Loucy (cell line): ENCODE data around the gene PHPT1.
"Not testable (repeated sequence)": the region's sequence is repeated elsewhere in the genome, so short reads cannot be mapped to it uniquely, and the experiment has no call there.

ENCODE experiments used
- H2AFZ ChIP-seq: fragments of 200-600 bp; sonication (generic); 2 replicates; pipeline ENCODE4 v1.6.0; 2016; ENCODE audit warnings: antibody characterized with exemption, mild to moderate bottlenecking, low read length, moderate library complexity
- H3F3A ChIP-seq: fragments of 200-600 bp; 2 replicates; pipeline ENCODE4 v1.6.0; 2016; ENCODE audit warnings: antibody characterized with exemption, low read depth, mild to moderate bottlenecking
- H3K27me3 ChIP-seq: fragments of 200-600 bp; sonication (generic); 2 replicates; pipeline ENCODE4 v1.6.1; 2014; ENCODE audit warnings: low read length, mild to moderate bottlenecking; ENCODE audit not compliant: insufficient read depth, poor library complexity, severe bottlenecking
- H3K36me3 ChIP-seq: fragments of 200-600 bp; sonication (generic); 2 replicates; pipeline ENCODE4 v1.6.1; 2016; ENCODE audit warnings: low read length; ENCODE audit not compliant: insufficient read depth
- H3K4me1 ChIP-seq: fragments of 200-600 bp; sonication (generic); 2 replicates; pipeline ENCODE4 v1.5.1; 2014; ENCODE audit warnings: low read length, mild to moderate bottlenecking; ENCODE audit not compliant: insufficient read depth, poor library complexity, severe bottlenecking
- H3K4me2 ChIP-seq: fragments of 200-600 bp; sonication (generic); 2 replicates; pipeline ENCODE4 v1.6.0; 2014; ENCODE audit warnings: antibody characterized with exemption, low read length, low read depth, mild to moderate bottlenecking; ENCODE audit not compliant: poor library complexity, severe bottlenecking
- H3K4me3 ChIP-seq: fragments of 200-600 bp; sonication (generic); 2 replicates; pipeline ENCODE4 v1.5.1; 2014; ENCODE audit warnings: low read length, mild to moderate bottlenecking, mixed read lengths; ENCODE audit not compliant: poor library complexity, severe bottlenecking
- H3K79me2 ChIP-seq: fragments of 200-600 bp; sonication (generic); 2 replicates; pipeline ENCODE4 v1.6.1; 2014; ENCODE audit warnings: low read length; ENCODE audit not compliant: insufficient read depth
- H3K9ac ChIP-seq: fragments of 200-600 bp; sonication (generic); 2 replicates; pipeline ENCODE4 v1.6.0; 2014; ENCODE audit warnings: mild to moderate bottlenecking, low read depth, low read length, moderate library complexity; ENCODE audit not compliant: poor library complexity, severe bottlenecking
- H3K9me2 ChIP-seq: fragments of 200-600 bp; sonication (generic); replicated peaks from 2 replicates; pipeline ENCODE4 v1.6.1; 2016; ENCODE audit warnings: low read depth, low read length, mixed read lengths
- H3K9me3 ChIP-seq: fragments of 200-600 bp; sonication (generic); 2 replicates; pipeline ENCODE4 v1.6.1; 2014; ENCODE audit warnings: mild to moderate bottlenecking, antibody characterized with exemption, low read length, low read depth; ENCODE audit not compliant: insufficient read depth
- H4K20me1 ChIP-seq: fragments of 200-600 bp; sonication (generic); 2 replicates; pipeline ENCODE4 v1.6.0; 2014; ENCODE audit warnings: antibody characterized with exemption, low read length, mild to moderate bottlenecking; ENCODE audit not compliant: insufficient read depth, poor library complexity, severe bottlenecking
- EZH2phosphoT487 ChIP-seq: fragments of 200-600 bp; IDR thresholded peaks from 2 replicates; pipeline ENCODE4 v1.6.1; 2018; ENCODE audit warnings: antibody characterized with exemption, mild to moderate bottlenecking, moderate library complexity, borderline replicate concordance
- TF ChIP-seq, protein P1 (sequence below): fragments of 200-600 bp; sonication (generic); conservative IDR thresholded peaks from 2 replicates; pipeline ENCODE4 v1.5.1; 2014; ENCODE audit warnings: mild to moderate bottlenecking, antibody characterized with exemption, low read length

Gene PHPT1

DNA sequence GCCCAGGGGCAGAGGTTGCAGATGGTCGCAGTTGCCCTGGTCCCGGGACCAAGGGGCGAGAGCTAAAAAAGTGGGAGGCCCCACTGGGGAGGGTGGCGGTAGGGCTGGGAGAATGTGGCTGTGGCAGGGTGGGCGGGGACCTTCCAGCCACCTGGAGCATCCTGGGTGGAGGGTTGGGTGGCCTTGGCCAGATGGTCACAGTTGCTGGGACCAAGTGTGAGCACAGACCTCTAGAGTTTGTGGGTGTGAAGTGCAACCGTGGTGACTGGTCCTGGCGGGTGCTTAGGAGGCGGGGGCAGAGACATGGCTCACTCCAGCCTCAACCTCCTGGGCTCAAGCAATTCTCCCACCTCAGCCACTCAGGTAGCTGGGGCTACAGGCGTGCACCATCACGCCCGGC lies 31.4 kb downstream of the PHPT1 start:
- no peak overlapping the region for H3K4me3 ChIP-seq
- peaks cover 16% of the 10 kb centered on the region for H3K4me1 ChIP-seq
- H3K36me3 ChIP-seq, result no peaks in the 10 kb centered on the region
- TF ChIP-seq, protein P1, sequence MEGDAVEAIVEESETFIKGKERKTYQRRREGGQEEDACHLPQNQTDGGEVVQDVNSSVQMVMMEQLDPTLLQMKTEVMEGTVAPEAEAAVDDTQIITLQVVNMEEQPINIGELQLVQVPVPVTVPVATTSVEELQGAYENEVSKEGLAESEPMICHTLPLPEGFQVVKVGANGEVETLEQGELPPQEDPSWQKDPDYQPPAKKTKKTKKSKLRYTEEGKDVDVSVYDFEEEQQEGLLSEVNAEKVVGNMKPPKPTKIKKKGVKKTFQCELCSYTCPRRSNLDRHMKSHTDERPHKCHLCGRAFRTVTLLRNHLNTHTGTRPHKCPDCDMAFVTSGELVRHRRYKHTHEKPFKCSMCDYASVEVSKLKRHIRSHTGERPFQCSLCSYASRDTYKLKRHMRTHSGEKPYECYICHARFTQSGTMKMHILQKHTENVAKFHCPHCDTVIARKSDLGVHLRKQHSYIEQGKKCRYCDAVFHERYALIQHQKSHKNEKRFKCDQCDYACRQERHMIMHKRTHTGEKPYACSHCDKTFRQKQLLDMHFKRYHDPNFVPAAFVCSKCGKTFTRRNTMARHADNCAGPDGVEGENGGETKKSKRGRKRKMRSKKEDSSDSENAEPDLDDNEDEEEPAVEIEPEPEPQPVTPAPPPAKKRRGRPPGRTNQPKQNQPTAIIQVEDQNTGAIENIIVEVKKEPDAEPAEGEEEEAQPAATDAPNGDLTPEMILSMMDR, result no peak
- no peak for TF ChIP-seq EZH2phosphoT487
- no peak overlapping the region for H2AFZ ChIP-seq
- no peaks in the 10 kb centered on the region for H4K20me1 ChIP-seq
- H3K9ac ChIP-seq, result no peak overlapping the region
- no peaks in the 10 kb centered on the region for H3F3A ChIP-seq
- H3K4me2 ChIP-seq, result no peak overlapping the region
- H3K9me3 ChIP-seq, result no peaks in the 10 kb centered on the region
- H3K9me2 ChIP-seq, result no peaks in the 10 kb centered on the region
- H3K79me2 ChIP-seq, result peaks cover 6% of the 10 kb centered on the region; the same call in 1 of the 2 replicates
- H3K27me3 ChIP-seq, result no peaks in the 10 kb centered on the region

DNA sequence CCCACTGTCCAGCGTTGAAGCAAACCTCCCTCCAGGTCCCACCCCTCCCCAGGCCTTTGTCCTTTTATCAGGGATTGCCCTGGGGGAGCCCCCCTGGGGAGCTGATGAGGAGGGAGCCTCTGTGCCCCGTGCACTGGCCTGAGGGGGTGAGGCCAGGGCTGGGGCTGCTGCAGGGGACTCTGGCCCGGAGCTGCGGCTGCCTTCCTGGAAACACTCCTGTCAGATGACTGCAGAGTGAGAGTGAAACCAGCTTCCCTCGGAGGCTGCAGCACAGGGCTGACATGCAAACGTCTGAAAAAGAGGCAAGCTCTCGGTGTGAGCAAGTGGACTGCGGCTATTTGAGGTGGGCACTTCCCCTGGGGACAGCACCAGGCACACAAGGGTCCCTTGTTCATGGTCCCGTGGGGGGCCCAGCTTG lies 32.5 kb downstream of the PHPT1 start:
- H2AFZ ChIP-seq, result no peak overlapping the region
- no peak overlapping the region for H3K9ac ChIP-seq
- H3K9me2 ChIP-seq, result no peaks in the 10 kb centered on the region

DNA sequence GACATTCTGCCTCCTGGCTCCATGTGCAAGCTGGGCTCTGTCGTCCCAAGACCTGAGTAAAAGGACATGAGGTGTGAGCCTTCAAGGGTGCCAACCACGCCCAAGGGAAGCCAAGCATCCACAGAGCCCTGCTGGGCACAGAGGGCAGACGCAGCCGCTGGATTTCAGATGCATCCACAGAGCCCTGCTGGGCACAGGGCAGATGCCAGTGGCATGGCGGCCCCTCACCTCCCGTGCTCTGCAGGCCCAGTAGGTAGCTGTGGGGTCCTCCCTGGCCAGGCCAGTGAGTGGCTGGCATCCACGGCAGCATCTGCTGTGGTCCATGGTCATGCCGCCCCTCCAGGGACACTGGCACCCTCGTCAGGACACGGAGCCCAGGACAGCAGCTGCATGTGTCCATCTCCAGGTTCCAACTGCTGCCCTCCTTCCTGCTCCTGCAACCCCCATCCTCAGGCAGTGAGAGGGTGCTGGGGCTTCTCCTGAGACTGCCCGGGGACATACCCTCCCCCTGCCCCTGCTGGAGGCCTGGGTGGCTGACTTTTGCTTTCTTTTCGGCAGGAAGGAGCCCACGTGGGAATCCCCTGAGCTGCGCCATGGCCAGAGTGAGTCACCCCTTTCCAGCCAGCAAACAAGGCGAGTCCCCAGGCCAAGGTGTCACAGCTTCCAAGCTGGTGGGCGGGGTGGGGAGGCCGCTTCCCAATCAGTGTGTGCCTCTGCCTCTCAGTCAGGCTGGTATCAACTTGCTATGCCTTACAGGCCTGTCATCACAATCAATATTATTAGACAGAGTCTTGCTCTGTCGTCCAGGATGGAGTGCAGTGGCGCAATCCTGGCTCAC lies 33.1 kb downstream of the PHPT1 start:
- no peak overlapping the region for H3K4me3 ChIP-seq
- peaks cover 16% of the 10 kb centered on the region for H3K79me2 ChIP-seq
- H3K4me2 ChIP-seq, result peak overlapping the region; percentile 11
- peaks cover 22% of the 10 kb centered on the region for H3K4me1 ChIP-seq
- no peak overlapping the region for H3K9ac ChIP-seq
- H3F3A ChIP-seq, result no peaks in the 10 kb centered on the region
- H3K27me3 ChIP-seq, result no peaks in the 10 kb centered on the region
- no peaks in the 10 kb centered on the region for H3K9me2 ChIP-seq
- no peaks in the 10 kb centered on the region for H3K36me3 ChIP-seq
- H2AFZ ChIP-seq, result no peak overlapping the region
- H4K20me1 ChIP-seq, result peaks cover 7% of the 10 kb centered on the region
- H3K9me3 ChIP-seq, result no peaks in the 10 kb centered on the region
- TF ChIP-seq, protein P1, result no peak
- no peak for TF ChIP-seq EZH2phosphoT487

More for the DNA sequence above, 32.5 kb downstream of the PHPT1 start:
- Histone ChIP-seq H3K36me3 (no peaks in the 10 kb centered on the region), H3K4me1 (peaks cover 19% of the 10 kb centered on the region), H3K9me3 (no peaks in the 10 kb centered on the region), H4K20me1 (peaks cover under 1% of the 10 kb centered on the region), H3K4me3 (no peak overlapping the region), H3K4me2 (no peak overlapping the region), H3F3A (no peaks in the 10 kb centered on the region), H3K27me3 (no peaks in the 10 kb centered on the region), H3K79me2 (peaks cover 10% of the 10 kb centered on the region; the same call in 1 of the 2 replicates)
- TF ChIP-seq EZH2phosphoT487, result no peak
- TF ChIP-seq, protein P1, result no peak

DNA sequence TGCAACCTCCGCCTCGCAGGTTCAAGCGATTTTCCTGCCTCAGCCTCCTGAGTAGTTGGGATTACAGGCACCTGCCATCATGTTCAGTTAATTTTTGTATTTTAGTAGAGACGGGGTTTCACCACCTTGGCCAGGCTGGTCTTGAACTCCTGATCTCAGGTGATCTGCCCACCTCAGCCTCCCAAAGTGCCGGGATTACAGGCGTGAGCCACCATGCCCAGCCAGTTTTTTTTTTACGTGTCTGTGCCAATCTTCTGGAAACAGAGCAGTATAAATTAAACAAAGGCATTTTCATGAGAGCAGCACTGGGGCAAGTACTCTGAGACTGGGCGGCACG lies 33.7 kb downstream of the PHPT1 start:
- not testable (repeated sequence) for H3K4me2 ChIP-seq, H2AFZ ChIP-seq, H3F3A ChIP-seq, H3K9me2 ChIP-seq, H3K27me3 ChIP-seq, H3K9me3 ChIP-seq, H3K36me3 ChIP-seq, H3K4me3 ChIP-seq, H3K9ac ChIP-seq
- Histone ChIP-seq H4K20me1 (peaks cover 13% of the 10 kb centered on the region), H3K4me1 (peaks cover 25% of the 10 kb centered on the region), H3K79me2 (peaks cover 22% of the 10 kb centered on the region)

DNA sequence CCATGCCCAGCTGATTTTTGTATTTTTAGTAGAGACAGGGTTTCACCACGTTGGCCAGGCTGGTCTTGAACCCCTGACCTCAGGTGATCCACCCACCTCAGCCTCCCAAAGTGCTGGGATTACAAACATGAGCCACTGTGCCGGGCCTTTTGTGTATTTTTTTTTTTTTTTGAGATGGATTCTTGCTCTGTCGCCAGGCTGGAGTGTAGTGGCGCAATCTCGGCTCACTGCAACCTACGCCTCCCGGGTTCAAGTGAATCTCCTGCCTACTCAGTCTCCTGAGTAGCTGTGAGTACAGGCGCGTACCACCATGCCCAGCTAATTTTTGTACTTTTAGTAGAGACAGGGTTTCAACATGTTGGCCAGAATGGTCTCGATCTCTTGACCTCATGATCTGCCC lies 34.5 kb downstream of the PHPT1 start:
- H3F3A ChIP-seq, H3K36me3 ChIP-seq, H2AFZ ChIP-seq, H3K9ac ChIP-seq, H3K4me3 ChIP-seq, H3K27me3 ChIP-seq, H3K9me2 ChIP-seq, H3K9me3 ChIP-seq, H3K4me2 ChIP-seq: not testable (repeated sequence)
- Histone ChIP-seq H3K79me2 (peaks cover 30% of the 10 kb centered on the region), H4K20me1 (peaks cover 20% of the 10 kb centered on the region), H3K4me1 (peaks cover 31% of the 10 kb centered on the region)
